ENCODE measurements around the gene MPZL2. TPM values are rescaled to one million over a fixed set of nuclear protein-coding genes. Genes with fewer than 3 reads are reported as not detected.

Gene MPZL2
- total RNA-seq (10 to 100 TPM in 8 of 10 donors, 1 to 10 TPM in 2; 4.0 to 23.4 (median 13.0) TPM), polyA plus RNA-seq (1 to 10 TPM; 8.7 to 8.8 TPM)
- long read RNA-seq, donor 1, transcript MPZL2-201 (6 exons, 2,620 nt) = major isoform, 10 of 13 reads
- long read RNA-seq, donor 1, partial matches to known transcripts = 0 of 13 reads
- long read RNA-seq, donor 1, other reads (novel, unspliced or antisense) = 1 of 13 reads
- long read RNA-seq, donor 2, transcript MPZL2-201 (6 exons, 2,620 nt) = major isoform, 6 of 7 reads
- long read RNA-seq, donor 2, partial matches to known transcripts = 0 of 7 reads
- long read RNA-seq, donor 2, other reads (novel, unspliced or antisense) = 1 of 7 reads
- long read RNA-seq, donor 3, transcript MPZL2-201 (6 exons, 2,620 nt) = major isoform, 44 of 50 reads
- long read RNA-seq, donor 3, partial matches to known transcripts = 1 of 50 reads
- long read RNA-seq, donor 3, other reads (novel, unspliced or antisense) = 4 of 50 reads

GRCh38 chr11:118263695-118264568 lies at the start of gene MPZL2:
Gene MPZL2, minus strand, starts transcription at chr11:118264297. Its CDS starts 144 bp downstream, at chr11:118264153.
- peaks cover 0 to 28% (median 13%) of the 10 kb centered on the region in 9 donors for H3K4me1 ChIP-seq
- H3K36me3 ChIP-seq = peaks cover 0 to 14% (median 0%) of the 10 kb centered on the region in 9 donors
- WGBS, 2 donors = 14 to 19% methylated on average over 19 of the region's 19 CpGs
- H3K4me3 ChIP-seq = peak within 1 kb of the TSS in 9 of 10 donors; percentile 8 to 57 (median 49)
- H3K9me3 ChIP-seq = no peaks in the 10 kb centered on the region
- H3K27me3 ChIP-seq = peaks cover 0 to 25% (median 6%) of the 10 kb centered on the region in 7 donors
- TF ChIP-seq CTCF (IDR thresholded peaks at IDR 0.05) = peak in 1 of 9 donors; percentile 16
- peak; percentile 42 to 86 (median 78) for ATAC-seq
- peak in 1 of 2 donors; percentile 23 for DNase-seq
- H3K27ac ChIP-seq = peak within 1 kb of the TSS in 6 of 10 donors; percentile 47 to 74 (median 62)
- intact Hi-C loops (cut with DNase I) = no loop called here

- DNase-seq (no peak), ATAC-seq (no peak)
- H3K27ac ChIP-seq = no peak overlapping the region
- WGBS, 2 donors = 53 to 62% methylated on average over 4 of the region's 4 CpGs
- H3K4me3 ChIP-seq = no peak overlapping the region
- TF ChIP-seq CTCF (IDR thresholded peaks at IDR 0.05) = no peak
- H3K4me1 ChIP-seq = peaks cover 0 to 34% (median 18%) of the 10 kb centered on the region in 9 donors
- intact Hi-C loops (cut with DNase I) = no loop called here
- H3K36me3 ChIP-seq = no peaks in the 10 kb centered on the region
- H3K9me3 ChIP-seq = no peaks in the 10 kb centered on the region
- peaks cover 0 to 40% (median 23%) of the 10 kb centered on the region in 7 donors for H3K27me3 ChIP-seq
Measured at GRCh38 chr11:118313242-118313641, 49.1 kb upstream of the MPZL2 start.

- Histone ChIP-seq H3K27me3 (peaks cover 0 to 40% (median 23%) of the 10 kb centered on the region in 7 donors), H3K4me1 (peaks cover 0 to 24% (median 18%) of the 10 kb centered on the region in 9 donors), H3K9me3 (no peaks in the 10 kb centered on the region), H3K27ac (no peak overlapping the region), H3K36me3 (no peaks in the 10 kb centered on the region), H3K4me3 (no peak overlapping the region)
- no peak for TF ChIP-seq CTCF (IDR thresholded peaks at IDR 0.05)
- DNase-seq (no peak), ATAC-seq (no peak)
- 90 to 91% methylated on average over 2 of the region's 2 CpGs for WGBS, 2 donors
- intact Hi-C loops (cut with DNase I) = no loop called here
Measured at GRCh38 chr11:118312328-118312727, 48.2 kb upstream of the MPZL2 start.

GRCh38 chr11:118311518-118311917 lies 47.4 kb upstream of the MPZL2 start:
- DNase-seq (no peak), ATAC-seq (no peak)
- no peaks in the 10 kb centered on the region for H3K36me3 ChIP-seq
- intact Hi-C loops (cut with DNase I) = no loop called here
- no peak overlapping the region for H3K27ac ChIP-seq
- H3K4me1 ChIP-seq = peaks cover 0 to 16% (median 13%) of the 10 kb centered on the region in 9 donors
- no peaks in the 10 kb centered on the region for H3K9me3 ChIP-seq
- no peak overlapping the region for H3K4me3 ChIP-seq
- peaks cover 0 to 37% (median 23%) of the 10 kb centered on the region in 7 donors for H3K27me3 ChIP-seq
- TF ChIP-seq CTCF (IDR thresholded peaks at IDR 0.05) = no peak
- 66 to 69% methylated on average over 4 of the region's 4 CpGs for WGBS, 2 donors
